ENCODE data around the gene HNRNPUL2. TPM values are rescaled to one million over a fixed set of nuclear protein-coding genes. Genes with fewer than 3 reads are reported as not detected.
"Not testable (repeated sequence)": the region's sequence is repeated elsewhere in the genome, so short reads cannot be mapped to it uniquely, and the experiment has no call there.

HNRNPUL2 gene
- total RNA-seq, 4 donors from 2014 or later: 10.7 to 42.6 (median 25.2) TPM

- no peak for ATAC-seq (ENCODE audit: low FRiP score)
- no peak for DNase-seq (ENCODE audit: low spot score)
- TF ChIP-seq, protein P1, sequence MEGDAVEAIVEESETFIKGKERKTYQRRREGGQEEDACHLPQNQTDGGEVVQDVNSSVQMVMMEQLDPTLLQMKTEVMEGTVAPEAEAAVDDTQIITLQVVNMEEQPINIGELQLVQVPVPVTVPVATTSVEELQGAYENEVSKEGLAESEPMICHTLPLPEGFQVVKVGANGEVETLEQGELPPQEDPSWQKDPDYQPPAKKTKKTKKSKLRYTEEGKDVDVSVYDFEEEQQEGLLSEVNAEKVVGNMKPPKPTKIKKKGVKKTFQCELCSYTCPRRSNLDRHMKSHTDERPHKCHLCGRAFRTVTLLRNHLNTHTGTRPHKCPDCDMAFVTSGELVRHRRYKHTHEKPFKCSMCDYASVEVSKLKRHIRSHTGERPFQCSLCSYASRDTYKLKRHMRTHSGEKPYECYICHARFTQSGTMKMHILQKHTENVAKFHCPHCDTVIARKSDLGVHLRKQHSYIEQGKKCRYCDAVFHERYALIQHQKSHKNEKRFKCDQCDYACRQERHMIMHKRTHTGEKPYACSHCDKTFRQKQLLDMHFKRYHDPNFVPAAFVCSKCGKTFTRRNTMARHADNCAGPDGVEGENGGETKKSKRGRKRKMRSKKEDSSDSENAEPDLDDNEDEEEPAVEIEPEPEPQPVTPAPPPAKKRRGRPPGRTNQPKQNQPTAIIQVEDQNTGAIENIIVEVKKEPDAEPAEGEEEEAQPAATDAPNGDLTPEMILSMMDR (IDR thresholded peaks at IDR 0.05): no peak
Measured at GRCh38 chr11:62757846-62758788, 30.9 kb upstream of the HNRNPUL2 start.

DNA sequence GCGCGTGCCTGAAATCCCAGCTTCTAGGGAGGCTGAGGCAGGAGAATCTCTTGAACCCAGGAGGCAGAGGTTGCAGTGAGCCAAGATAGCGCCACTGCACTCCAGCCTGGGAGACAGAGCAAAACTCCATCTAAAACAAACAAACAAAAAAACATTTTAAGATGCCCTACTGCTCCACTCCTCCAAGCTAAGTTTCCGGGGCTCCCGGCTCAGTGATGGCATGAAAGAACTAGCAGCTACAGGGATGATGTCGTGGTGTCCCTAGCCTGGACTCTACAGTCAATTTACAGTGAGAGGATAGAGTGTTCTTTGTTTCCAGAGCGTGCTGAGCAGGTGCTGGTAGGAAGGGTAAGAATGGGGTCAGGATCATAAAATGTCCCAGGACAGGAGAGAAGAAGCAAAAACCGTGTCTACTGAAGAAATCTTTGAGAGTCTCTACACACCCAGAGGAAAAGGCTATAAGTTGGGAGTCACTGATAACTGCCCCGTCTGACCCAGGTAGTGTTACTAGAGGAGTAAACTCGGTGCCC lies 27.9 kb upstream of the HNRNPUL2 start:
- no peak for DNase-seq (ENCODE audit: low spot score)
- ATAC-seq (ENCODE audit: low FRiP score): no peak
- TF ChIP-seq, protein P1 (IDR thresholded peaks at IDR 0.05): no peak

DNA sequence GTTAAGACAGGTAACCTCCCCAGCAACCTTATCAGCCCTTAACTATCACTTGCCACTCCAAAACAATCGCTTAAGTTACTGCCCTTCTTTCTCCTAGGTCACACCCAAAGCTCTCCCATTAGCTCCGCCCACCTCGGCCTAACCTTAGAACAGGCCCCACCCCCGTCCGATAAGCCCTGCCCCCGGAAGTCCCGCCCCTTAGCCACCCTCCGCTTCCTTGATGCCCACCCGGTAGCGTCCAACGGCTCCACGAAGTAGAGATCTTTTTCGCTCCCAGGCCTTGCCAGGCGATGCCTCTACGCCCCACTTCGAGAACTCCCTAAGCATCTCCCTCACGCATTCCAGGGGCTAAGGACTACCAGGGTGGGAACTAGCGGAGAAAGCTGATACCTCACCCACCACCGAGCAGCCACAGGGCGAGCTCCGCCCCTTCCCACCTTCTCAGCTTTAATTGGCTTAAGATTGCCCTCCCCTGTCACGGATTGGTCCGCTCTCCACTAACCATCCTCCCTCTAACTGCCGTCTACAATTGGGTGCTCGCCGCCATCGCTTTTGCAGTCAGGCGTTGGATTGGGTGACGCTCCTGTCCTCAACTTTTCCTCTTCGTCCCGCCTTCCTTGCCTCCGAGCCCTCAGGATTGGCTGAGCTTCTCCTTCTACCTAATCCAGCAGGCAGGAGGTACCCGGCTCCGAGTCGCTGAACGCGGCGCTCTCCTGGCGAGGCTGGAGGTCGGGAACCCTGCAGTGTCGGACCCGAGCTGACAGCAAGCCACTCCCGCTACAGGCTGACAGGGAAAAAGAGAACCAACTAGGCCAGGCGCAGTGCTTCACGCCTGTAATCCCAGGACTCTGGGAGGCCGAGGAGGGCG lies 26.7 kb upstream of the HNRNPUL2 start, which contains the start of gene ZBTB3:
Gene ZBTB3 (minus strand): TSS at position 425 of the 868 bp plus-strand sequence. CDS start 496 bp downstream, outside the sequence.
- TF ChIP-seq, protein P1 (IDR thresholded peaks at IDR 0.05): no peak
- DNase-seq (ENCODE audit: low spot score) (peak; percentile 95), ATAC-seq (ENCODE audit: low FRiP score) (peak; percentile 100)

GRCh38 chr11:62752994-62753735 lies 25.9 kb upstream of the HNRNPUL2 start:
- DNase-seq (ENCODE audit: low spot score) (no peak), ATAC-seq (ENCODE audit: low FRiP score) (peak; percentile 3)
- TF ChIP-seq, protein P1 (IDR thresholded peaks at IDR 0.05): no peak

DNA sequence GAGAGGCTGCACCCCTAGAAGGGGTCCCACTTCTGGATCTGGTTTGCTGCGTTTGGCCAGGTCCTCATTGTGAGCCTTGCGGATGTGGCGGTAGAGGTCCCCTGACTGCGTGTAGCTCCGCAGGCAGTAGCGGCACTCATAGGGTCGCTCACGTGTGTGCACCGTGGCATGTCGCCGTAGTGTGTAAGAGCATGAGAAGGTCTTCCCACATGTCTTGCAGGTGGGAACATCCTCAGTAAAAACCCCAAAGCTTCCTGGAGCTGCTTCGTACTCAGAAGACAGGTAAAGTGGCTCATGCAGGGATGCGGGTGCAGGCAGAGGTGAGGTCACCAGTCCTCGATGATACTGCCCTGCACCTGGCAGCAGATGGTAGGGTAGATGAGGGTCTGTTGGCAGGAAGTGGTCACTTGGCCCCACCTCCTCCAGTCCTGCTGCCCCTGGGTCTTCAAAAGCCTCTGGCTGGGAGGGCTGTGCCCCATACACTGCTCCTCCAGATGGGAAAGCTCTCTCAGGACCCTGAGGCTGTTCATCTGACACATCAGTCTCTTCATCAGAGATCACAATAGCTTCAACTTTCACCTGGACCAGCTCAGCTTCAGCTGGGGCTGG lies 25.0 kb upstream of the HNRNPUL2 start:
- TF ChIP-seq, protein P1 (IDR thresholded peaks at IDR 0.05): no peak
- no peak for DNase-seq (ENCODE audit: low spot score)

DNA sequence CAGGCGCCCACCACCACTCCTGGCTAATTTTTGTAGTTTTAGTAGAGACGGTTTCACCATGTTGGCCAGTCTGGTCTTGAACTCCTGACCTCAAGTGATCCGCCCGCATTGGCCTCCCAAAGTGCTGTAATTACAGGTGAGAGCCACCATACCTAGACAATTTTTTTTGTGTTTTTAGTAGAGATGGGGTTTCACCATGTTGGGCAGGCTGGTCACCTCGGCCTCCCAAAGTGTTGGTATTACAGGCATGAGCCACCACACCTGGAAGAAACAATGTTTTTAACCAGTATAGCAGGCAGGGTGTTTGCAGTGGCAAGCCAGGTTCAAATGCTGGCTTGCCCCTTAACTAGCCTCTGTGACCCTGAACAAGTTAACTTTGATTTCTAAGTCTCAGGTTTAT lies 22.7 kb upstream of the HNRNPUL2 start:
- not testable (repeated sequence) for ATAC-seq (ENCODE audit: low FRiP score); DNase-seq (ENCODE audit: low spot score)

More for the DNA sequence above, 25.0 kb upstream of the HNRNPUL2 start:
- no peak for ATAC-seq (ENCODE audit: low FRiP score)
